GM19463 (cell line): Measurements from ENCODE around the gene ZDHHC11.
"Not testable (repeated sequence)": the region's sequence is repeated elsewhere in the genome, so short reads cannot be mapped to it uniquely, and the experiment has no call there.

Experiments used
- ATAC-seq: cut with Tn5 transposase; IDR thresholded peaks from one replicate; pipeline ENCODE4 v1.9.1; 2021; ENCODE audit warnings: mild to moderate bottlenecking, moderate library complexity; ENCODE audit not compliant: unreplicated experiment

Gene ZDHHC11

DNA sequence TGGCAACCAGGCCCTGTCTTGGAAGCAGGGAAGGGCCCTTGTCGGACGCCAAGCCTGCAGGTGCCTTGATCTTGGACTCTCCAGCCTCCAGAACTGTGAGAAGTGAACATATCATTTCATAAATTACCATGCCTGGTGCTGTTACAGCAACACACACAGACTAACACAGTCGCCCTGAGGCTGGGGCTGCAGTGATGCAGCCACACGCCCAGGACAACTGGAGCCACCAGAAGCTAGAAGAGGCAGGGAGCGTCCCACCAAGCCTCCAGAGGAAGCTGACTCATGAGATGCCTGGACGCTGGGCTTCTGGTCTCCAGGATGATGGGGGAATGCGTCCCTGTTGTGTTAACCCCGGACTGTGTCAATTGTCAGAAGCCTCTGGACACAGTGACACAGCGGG lies 71.8 kb downstream of the ZDHHC11 start:
- ATAC-seq, result not testable (repeated sequence)

DNA sequence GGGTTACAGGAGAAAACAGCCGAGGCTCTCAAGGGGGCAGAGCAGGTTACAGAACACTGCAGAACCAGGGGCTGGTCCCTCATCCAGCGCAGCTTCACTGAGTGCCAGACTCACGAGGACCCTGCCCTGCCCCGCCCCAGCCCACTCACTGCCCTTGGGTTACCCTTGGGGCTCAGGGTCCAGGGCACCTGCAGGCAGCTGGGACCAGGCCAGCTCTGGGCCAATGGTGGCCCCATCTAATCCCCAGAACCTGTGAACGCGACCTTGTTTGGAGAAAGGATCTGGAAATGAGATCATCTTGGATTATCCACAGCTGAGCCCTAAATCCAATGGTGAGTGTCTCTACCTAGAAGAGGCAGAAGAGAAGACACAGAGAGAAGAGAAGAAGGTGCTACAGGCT lies 72.4 kb downstream of the ZDHHC11 start:
- ATAC-seq, result not testable (repeated sequence)

- no peak for ATAC-seq
Observed at GRCh38 chr5:777756-778161, 73.0 kb downstream of the ZDHHC11 start.

GRCh38 chr5:776862-777711 lies 73.7 kb downstream of the ZDHHC11 start:
- no peak for ATAC-seq

DNA sequence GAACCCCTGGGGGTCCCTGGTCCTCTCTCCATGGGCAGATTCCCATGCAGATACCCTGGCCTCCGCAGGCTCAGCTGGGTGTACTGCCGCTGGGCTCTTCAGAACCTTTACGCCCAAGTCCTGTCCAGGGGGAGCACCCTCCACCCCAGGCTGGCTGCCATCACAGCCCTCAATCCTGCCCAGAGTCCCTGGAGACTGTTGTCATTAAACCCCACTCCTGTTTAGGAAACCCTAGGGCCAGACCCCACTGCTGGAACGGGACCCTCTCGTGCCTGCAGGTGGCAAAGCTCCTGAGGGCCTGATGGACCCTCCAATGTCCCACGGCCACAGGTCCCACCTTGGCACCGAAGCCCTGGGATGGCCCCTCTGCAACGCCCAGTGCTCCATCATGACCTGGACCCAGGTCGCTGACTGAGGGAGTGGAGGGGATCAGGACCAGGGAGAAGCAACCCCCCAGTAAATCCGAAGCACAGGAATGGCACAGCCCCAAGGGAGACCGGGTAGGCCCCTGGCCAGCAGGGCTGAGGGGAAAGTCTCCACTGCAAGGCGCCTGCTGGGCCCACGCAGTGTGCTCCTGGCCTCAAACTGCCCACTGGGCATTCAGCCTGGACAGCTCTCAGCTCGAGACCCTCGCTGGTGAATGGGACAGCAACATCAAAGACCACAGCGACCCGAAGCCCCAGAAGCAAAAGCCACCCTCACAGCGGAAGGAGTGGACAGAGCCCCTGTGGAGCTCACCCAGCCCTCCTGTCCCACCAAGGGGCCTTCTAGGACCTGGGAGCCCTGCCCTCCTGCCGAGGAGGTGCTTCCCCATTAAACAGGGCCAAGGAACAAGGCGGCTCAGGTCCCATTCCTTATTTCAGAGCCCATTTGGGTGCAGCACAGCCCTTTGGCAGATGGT lies 74.6 kb downstream of the ZDHHC11 start:
- ATAC-seq, result no peak

- not testable (repeated sequence) for ATAC-seq
Observed at GRCh38 chr5:775595-775960, 75.2 kb downstream of the ZDHHC11 start.

GRCh38 chr5:774854-775505 lies 75.8 kb downstream of the ZDHHC11 start:
- not testable (repeated sequence) for ATAC-seq

GRCh38 chr5:774304-774703 lies 76.5 kb downstream of the ZDHHC11 start:
- not testable (repeated sequence) for ATAC-seq

GRCh38 chr5:773517-774264 lies 77.1 kb downstream of the ZDHHC11 start:
- ATAC-seq, result no peak

DNA sequence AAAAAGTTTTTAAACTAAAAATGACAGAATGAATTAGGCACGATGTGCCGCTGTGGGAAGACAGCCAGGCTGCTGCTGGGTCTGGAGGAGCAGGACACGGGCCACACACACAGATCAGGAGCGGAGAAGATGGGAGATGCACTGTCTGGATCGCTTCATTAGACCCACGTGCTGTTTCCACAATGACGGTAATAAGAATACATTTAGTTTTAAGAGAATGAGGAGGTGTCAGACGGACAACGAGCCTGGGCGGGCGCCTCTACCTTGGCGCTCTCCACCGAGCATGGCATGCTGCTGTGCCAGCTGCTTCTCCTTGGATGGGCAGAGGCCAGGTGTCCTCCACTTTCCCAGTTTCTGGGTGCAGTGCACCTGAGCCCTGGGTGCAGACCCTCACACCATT lies 77.9 kb downstream of the ZDHHC11 start:
- not testable (repeated sequence) for ATAC-seq

DNA sequence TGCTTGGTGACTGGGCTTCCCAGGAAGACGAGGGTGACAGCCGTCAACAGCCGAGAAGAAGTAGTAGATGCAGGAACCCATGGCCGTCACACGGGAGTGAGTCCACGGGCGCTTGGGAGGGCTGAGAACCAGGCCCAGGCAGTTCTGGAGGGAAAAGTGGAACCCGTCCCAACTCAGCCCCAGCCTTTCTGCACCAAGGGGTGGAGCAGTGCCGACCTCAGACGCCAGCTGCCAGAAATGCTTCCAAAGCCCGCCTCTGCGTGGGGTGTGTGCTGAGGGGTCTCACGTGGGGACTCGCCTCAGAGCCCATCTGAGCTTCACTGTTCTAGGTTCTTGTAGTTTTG lies 78.3 kb downstream of the ZDHHC11 start:
- ATAC-seq, result not testable (repeated sequence)

- not testable (repeated sequence) for ATAC-seq
Observed at GRCh38 chr5:771841-772546, 78.8 kb downstream of the ZDHHC11 start.

DNA sequence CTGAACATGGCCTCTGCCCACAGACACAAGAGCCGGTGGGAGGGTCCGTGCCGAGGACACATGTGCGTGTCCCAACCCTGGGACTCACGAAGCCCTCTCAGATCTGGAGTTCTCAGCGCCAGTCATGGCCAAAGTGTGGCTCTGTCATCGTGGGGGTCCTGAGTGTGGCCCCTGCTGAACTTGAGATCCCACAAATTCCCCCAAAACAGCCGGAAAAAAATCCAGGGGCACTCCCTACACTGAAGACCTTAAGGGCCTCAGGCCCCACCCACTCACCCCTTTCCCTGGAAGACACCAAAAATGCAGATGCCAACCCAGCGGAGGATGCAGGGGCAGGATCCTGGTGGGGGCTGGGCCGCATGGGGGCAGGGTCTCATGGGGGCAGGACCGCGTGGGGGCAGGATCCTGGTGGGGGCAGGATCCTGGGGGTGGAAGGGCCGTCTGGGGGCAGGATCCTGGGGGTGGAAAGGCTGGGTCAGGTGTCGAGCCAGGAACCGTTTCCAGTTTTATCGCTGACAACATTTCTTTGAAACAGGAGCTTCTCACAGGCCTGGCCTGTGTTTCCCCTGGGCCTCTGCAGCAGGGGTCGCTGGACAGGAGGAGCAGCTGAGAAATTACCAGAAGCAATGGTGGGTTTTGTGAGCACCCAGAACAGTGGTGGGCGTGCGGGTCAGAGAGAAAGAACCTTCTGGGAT lies 79.6 kb downstream of the ZDHHC11 start:
- not testable (repeated sequence) for ATAC-seq

GRCh38 chr5:770585-770984 lies 80.2 kb downstream of the ZDHHC11 start:
- ATAC-seq, result not testable (repeated sequence)

DNA sequence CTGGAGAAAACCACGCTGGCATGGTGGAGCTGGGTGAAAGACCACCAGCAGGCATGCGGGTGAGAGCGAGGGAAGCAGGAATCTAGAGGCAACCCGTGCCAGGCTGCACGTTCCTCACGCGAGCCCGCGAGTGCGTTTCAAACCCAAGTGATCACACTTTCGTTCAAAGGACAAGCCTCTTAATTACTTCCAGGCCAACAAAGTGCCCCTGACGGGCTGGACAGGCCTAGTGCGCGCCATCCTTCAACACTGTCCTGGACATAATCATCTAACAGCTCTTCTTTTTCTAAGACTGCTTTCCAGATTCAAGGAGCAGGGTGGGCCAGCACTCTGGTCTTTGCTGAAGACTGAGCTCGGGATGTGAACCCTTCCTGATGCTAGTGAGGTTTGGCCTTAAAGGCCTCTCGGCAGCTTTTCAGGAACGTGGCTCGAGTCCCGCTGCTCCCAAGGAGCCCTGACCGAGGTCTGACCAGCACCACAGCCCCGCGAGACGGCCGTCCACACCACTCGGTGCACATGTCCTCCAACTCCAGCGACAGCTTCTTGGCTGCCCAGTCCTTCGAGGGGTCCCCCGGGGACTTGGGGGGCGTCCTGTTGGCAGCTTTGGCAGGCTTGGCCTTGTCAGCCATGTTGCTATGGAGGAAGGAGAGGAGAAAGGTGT lies 81.2 kb downstream of the ZDHHC11 start:
- not testable (repeated sequence) for ATAC-seq

GRCh38 chr5:766666-767431 lies 83.9 kb downstream of the ZDHHC11 start:
- ATAC-seq, result no peak

DNA sequence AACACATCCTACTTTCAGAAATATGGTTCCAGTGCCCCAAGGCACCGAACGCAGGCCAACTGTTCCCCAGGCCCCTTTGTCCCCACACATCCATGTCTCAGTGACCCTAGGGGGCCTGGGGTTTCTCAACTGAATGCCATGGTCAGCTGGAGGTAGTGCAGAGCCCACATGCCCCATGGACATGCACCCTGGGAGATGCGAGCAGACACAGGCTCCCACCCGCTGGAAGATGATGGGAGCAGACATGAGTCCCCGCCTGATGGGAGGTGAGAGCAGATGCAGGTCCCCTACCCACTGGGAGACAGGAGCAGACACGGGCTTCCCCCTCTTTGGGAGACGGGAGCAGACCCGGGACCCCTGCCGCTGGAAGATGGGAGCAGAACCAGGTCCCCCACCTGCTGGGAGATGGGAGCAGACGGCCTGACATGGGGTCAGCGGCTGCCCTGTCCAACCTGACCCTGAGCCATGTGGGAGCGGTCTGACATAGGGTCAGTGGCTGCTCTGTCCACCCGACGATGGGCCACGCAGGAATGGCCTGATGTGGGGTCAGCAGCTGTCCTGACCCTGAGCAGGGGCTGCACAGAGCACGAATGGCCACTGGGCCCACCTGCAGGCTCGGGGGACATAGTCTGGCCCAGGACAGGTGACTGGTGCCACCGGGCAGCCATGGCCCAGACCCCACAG lies 84.7 kb downstream of the ZDHHC11 start:
- no peak for ATAC-seq
